SJCRH30 (cell line): ENCODE results near the gene GDA. TPM values are rescaled to one million over a fixed set of nuclear protein-coding genes. Genes with fewer than 3 reads are reported as not detected.

Experiments used
- DNase-seq, 2 experiments: peaks; one replicate each; pipeline ENCODE4 v3.0.0-alpha.2; 2015 to 2020
- H3K27ac ChIP-seq: fragments of 250-450 bp; sonication (Bioruptor Pico); 2 replicates; pipeline ENCODE4 v1.5.1; 2020; ENCODE audit warnings: mild to moderate bottlenecking, moderate library complexity
- H3K27me3 ChIP-seq: fragments of 250-450 bp; sonication (Bioruptor Pico); 2 replicates; pipeline ENCODE4 v1.5.1; 2020; ENCODE audit warnings: mild to moderate bottlenecking, moderate library complexity
- H3K36me3 ChIP-seq: fragments of 250-450 bp; sonication (Bioruptor Pico); 2 replicates; pipeline ENCODE4 v1.5.1; 2020; ENCODE audit warnings: mild to moderate bottlenecking, moderate library complexity
- H3K4me1 ChIP-seq: fragments of 250-450 bp; sonication (Bioruptor Pico); 2 replicates; pipeline ENCODE4 v1.5.1; 2020; ENCODE audit warnings: mild to moderate bottlenecking, moderate library complexity
- H3K4me3 ChIP-seq: fragments of 250-450 bp; sonication (Bioruptor Pico); 2 replicates; pipeline ENCODE4 v1.5.1; 2020; ENCODE audit warnings: mild to moderate bottlenecking, moderate library complexity
- H3K9me3 ChIP-seq: fragments of 250-450 bp; sonication (Bioruptor Pico); replicated peaks from 2 replicates; pipeline ENCODE4 v1.5.1; 2020; ENCODE audit warnings: mild to moderate bottlenecking, moderate library complexity
- total RNA-seq: library from RNA; depleted of rRNA; stranded (reverse); fragments of >200 nt; shearing (Covaris generic); gene quantifications from 2 replicates; pipeline ENCODE4 v1.2.3, GENCODE V29; 2014

The GDA gene
- total RNA-seq, 1 experiment from 2014 or later, result not detected

GRCh38 chr9:72165326-72165725 is 16.1 kb downstream of the GDA start:
- Histone ChIP-seq H3K27ac (no peak overlapping the region), H3K9me3 (no peaks in the 10 kb centered on the region), H3K4me1 (no peaks in the 10 kb centered on the region), H3K36me3 (no peaks in the 10 kb centered on the region), H3K27me3 (no peaks in the 10 kb centered on the region), H3K4me3 (no peak overlapping the region)
- no peak for DNase-seq

GRCh38 chr9:72165821-72166547 is 16.7 kb downstream of the GDA start:
- Histone ChIP-seq H3K27me3 (no peaks in the 10 kb centered on the region), H3K36me3 (no peaks in the 10 kb centered on the region), H3K9me3 (no peaks in the 10 kb centered on the region), H3K4me1 (no peaks in the 10 kb centered on the region), H3K27ac (no peak overlapping the region), H3K4me3 (no peak overlapping the region)
- DNase-seq, result no peak

- Histone ChIP-seq H3K9me3 (no peaks in the 10 kb centered on the region), H3K4me3 (no peak overlapping the region), H3K27me3 (no peaks in the 10 kb centered on the region), H3K4me1 (no peaks in the 10 kb centered on the region), H3K36me3 (no peaks in the 10 kb centered on the region), H3K27ac (no peak overlapping the region)
- no peak for DNase-seq
These were observed 18.8 kb downstream of the GDA start for GRCh38 chr9:72168075-72168474.

- Histone ChIP-seq H3K36me3 (no peaks in the 10 kb centered on the region), H3K9me3 (no peaks in the 10 kb centered on the region), H3K27ac (no peak overlapping the region), H3K4me1 (no peaks in the 10 kb centered on the region), H3K27me3 (no peaks in the 10 kb centered on the region), H3K4me3 (no peak overlapping the region)
- no peak for DNase-seq
These were observed 19.9 kb downstream of the GDA start for GRCh38 chr9:72169178-72169577.

- no peak overlapping the region for H3K4me3 ChIP-seq
- H3K36me3 ChIP-seq, result no peaks in the 10 kb centered on the region
- H3K27ac ChIP-seq, result no peak overlapping the region
- no peaks in the 10 kb centered on the region for H3K4me1 ChIP-seq
- no peaks in the 10 kb centered on the region for H3K27me3 ChIP-seq
- no peaks in the 10 kb centered on the region for H3K9me3 ChIP-seq
- DNase-seq, result no peak
These were observed 23.8 kb downstream of the GDA start for GRCh38 chr9:72173080-72173479.

GRCh38 chr9:72185561-72185960 is 36.3 kb downstream of the GDA start:
- no peak for DNase-seq

DNA sequence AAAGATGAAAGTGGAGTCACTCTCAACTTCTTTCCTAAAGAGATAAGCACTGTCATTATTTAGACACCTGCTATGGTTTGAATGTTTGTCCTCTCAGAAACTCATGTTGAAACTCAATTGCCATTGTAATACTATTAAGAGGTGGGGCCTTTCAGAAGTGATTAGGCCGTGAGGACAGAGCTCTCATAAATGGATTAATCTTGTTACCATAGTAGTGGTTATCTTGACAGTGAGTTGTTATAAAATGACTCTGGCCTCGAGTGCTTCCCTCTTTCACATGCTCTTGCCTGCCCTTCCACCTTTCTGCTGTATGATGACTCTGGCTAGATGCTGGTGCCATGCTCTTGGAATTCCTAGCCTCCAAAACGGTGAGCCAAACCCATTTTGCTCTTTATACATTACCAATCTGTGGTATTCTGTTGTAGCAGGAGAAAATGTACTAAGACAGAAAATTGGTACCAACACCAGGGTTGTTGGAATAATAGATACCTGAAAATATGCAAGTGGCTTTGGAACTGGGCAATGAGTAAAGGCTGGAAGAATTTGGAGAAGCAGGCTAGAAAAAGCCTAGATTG is 38.0 kb downstream of the GDA start:
- Histone ChIP-seq H3K27ac (no peak overlapping the region), H3K9me3 (no peaks in the 10 kb centered on the region; the same call in 1 of the 2 replicates), H3K4me3 (no peak overlapping the region), H3K27me3 (peaks cover 8% of the 10 kb centered on the region; the same call in 1 of the 2 replicates), H3K36me3 (no peaks in the 10 kb centered on the region), H3K4me1 (no peaks in the 10 kb centered on the region)
- DNase-seq, result no peak

More at GRCh38 chr9:72185561-72185960, 36.3 kb downstream of the GDA start:
- Histone ChIP-seq H3K27me3 (peaks cover 8% of the 10 kb centered on the region; the same call in 1 of the 2 replicates), H3K9me3 (no peaks in the 10 kb centered on the region; the same call in 1 of the 2 replicates), H3K4me3 (no peak overlapping the region), H3K4me1 (no peaks in the 10 kb centered on the region), H3K27ac (no peak overlapping the region), H3K36me3 (no peaks in the 10 kb centered on the region)

- Histone ChIP-seq H3K4me1 (no peaks in the 10 kb centered on the region), H3K27ac (no peak overlapping the region), H3K27me3 (peaks cover 7% of the 10 kb centered on the region; the same call in 1 of the 2 replicates), H3K36me3 (no peaks in the 10 kb centered on the region), H3K4me3 (no peak overlapping the region), H3K9me3 (no peaks in the 10 kb centered on the region)
- no peak for DNase-seq
These were observed 39.0 kb downstream of the GDA start for GRCh38 chr9:72188232-72188631.

DNA sequence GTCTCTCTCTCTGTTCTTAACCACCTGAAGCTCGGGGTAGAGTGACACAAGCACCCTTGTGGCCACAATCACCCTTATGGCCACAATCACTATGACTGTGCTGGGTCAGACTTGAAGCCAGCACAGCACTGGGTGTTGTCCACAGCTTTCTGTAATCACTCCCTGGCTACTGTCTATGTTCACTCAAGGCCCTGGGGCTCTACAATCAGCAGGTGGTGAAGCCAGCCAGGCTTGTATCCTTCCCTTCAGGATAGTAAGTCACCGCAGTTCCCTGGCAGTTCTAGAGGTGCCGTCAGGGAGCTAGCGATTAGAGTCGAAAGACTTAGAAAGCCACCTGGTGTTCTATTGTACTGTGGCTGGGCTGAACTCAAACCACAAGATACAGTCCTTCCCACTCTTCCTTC is 44.2 kb downstream of the GDA start:
- Histone ChIP-seq H3K4me3 (no peak overlapping the region), H3K27me3 (no peaks in the 10 kb centered on the region), H3K4me1 (no peaks in the 10 kb centered on the region), H3K36me3 (no peaks in the 10 kb centered on the region), H3K9me3 (no peaks in the 10 kb centered on the region), H3K27ac (no peak overlapping the region)
- DNase-seq, result no peak

DNA sequence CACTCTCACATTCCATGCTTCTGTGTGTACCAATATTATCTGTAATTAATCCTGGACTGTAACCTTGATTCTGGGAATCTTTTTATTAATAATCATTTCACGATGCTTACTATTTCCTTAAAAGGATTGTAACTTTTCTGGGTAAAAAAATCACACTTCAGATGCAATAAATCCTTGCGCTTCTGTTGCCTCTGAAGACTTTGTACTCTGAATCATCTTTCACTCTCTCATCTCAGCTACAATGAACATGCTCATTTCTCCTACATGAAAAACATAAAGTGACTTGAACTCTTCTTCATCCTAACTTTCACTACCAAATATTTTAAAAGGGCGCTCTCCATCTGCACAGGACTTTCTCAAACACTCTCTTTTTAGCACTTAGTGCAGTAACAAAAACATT is 50.0 kb downstream of the GDA start:
- DNase-seq, result no peak
- H3K36me3 ChIP-seq, result no peaks in the 10 kb centered on the region

GRCh38 chr9:72200452-72200851 is 51.2 kb downstream of the GDA start:
- Histone ChIP-seq H3K4me1 (no peaks in the 10 kb centered on the region), H3K36me3 (no peaks in the 10 kb centered on the region), H3K9me3 (no peaks in the 10 kb centered on the region), H3K27me3 (peaks cover 9% of the 10 kb centered on the region), H3K4me3 (no peak overlapping the region), H3K27ac (no peak overlapping the region)
- DNase-seq, result no peak

More for the DNA sequence above, 50.0 kb downstream of the GDA start:
- Histone ChIP-seq H3K9me3 (no peaks in the 10 kb centered on the region), H3K27me3 (peaks cover 9% of the 10 kb centered on the region), H3K4me3 (no peak overlapping the region), H3K27ac (no peak overlapping the region), H3K4me1 (no peaks in the 10 kb centered on the region)

DNA sequence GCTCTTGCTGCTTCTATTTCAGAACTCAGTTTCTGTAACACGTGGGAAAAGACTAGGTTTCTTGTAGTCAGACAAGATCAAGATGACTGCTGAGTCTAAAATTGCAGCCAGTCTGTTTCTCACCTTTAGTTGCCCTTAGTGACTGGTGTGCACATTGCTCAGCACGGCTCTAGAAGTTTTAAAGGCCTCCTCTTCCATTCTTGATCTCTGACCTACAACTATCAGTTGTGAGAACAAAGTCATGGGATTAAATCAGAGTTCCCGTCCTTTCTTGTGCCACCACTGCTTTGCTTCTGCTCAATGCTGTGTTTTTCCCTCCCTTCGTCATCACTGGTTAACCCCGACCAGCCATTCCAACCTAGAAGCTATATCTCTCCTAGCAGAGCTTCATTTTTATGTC is 52.8 kb downstream of the GDA start:
- Histone ChIP-seq H3K9me3 (no peaks in the 10 kb centered on the region), H3K36me3 (no peaks in the 10 kb centered on the region), H3K4me1 (no peaks in the 10 kb centered on the region), H3K27ac (no peak overlapping the region), H3K27me3 (peaks cover 9% of the 10 kb centered on the region), H3K4me3 (no peak overlapping the region)
- DNase-seq, result no peak

DNA sequence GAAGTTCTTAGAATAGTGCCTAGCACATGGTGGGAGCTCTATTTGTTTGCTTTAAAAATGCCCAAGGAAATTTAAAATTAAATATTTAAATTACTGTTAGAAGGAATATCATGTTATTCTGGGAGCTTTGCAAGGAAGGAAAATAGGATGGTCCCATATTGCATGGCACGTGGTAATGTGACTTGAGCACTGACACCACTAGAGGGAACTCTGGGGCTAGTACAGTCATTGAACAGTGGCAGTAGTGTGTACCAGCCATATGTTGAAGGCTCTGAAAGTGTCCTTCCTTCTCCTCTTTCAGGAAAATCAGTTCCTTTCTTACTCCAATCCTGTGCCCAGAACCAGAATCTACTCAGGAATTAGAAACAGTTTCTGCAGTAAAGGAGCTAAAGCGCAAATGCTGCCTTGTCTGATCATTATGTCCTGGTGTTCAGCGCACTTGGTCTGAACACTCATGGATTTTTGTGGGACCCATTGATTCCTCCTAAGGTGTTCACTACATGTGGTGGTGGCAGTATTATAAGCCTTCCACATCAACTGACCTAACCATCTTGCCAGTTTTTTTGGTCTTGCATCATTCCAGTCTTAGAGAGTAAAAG is 54.1 kb downstream of the GDA start:
- H3K9me3 ChIP-seq, result no peaks in the 10 kb centered on the region
- peak; percentile 6 to 61 for DNase-seq
- no peak overlapping the region for H3K27ac ChIP-seq
- no peaks in the 10 kb centered on the region for H3K36me3 ChIP-seq
- no peak overlapping the region for H3K4me3 ChIP-seq
- no peaks in the 10 kb centered on the region for H3K4me1 ChIP-seq
- peaks cover 9% of the 10 kb centered on the region for H3K27me3 ChIP-seq

DNA sequence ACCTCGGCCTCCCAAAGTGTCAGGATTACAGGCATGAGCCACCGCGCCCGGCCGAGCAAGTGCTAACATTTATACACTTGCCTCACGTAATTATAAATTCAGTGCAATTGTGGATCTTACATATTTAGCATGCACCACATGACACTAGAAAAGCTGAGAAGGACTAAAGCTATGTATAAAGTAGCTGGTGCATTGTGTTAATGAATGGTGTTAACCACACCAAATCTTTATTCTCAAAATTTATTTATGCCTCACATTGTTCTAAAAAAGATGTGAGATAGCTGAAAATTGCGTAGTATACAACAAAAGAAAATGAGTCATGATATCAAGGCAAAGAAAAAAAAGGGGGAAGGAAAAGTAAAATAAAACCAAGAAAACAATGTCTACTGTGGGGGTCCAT is 54.8 kb downstream of the GDA start:
- Histone ChIP-seq H3K27me3 (peaks cover 9% of the 10 kb centered on the region), H3K27ac (no peak overlapping the region), H3K4me3 (no peak overlapping the region), H3K36me3 (no peaks in the 10 kb centered on the region), H3K9me3 (no peaks in the 10 kb centered on the region), H3K4me1 (no peaks in the 10 kb centered on the region)
- DNase-seq, result no peak

DNA sequence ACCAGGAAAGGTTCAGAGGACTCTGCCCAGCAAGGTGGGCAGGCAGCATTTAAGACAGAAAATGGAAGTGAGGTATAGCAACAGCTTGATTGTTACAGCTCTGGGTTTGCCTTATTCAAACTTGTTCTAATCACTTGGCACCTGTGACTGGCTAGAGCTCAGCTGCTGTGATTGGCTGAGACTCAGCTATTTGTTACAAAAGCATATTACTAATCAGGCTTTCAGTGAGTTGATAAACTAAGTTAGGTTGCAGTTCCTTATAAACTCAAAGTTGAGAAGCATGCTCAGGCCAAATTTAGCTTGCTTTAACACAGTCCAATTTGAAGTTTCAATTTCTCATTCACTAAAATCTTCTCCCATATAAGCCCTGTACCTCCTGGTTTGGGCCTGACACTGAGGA is 56.3 kb downstream of the GDA start:
- no peaks in the 10 kb centered on the region for H3K36me3 ChIP-seq
- no peak overlapping the region for H3K4me3 ChIP-seq
- no peaks in the 10 kb centered on the region for H3K4me1 ChIP-seq
- peaks cover 11% of the 10 kb centered on the region for H3K27me3 ChIP-seq
- H3K27ac ChIP-seq, result no peak overlapping the region
- DNase-seq, result no peak
- H3K9me3 ChIP-seq, result no peaks in the 10 kb centered on the region
